ENCODE results near the gene NOS1AP.

- TF ChIP-seq, protein P1, sequence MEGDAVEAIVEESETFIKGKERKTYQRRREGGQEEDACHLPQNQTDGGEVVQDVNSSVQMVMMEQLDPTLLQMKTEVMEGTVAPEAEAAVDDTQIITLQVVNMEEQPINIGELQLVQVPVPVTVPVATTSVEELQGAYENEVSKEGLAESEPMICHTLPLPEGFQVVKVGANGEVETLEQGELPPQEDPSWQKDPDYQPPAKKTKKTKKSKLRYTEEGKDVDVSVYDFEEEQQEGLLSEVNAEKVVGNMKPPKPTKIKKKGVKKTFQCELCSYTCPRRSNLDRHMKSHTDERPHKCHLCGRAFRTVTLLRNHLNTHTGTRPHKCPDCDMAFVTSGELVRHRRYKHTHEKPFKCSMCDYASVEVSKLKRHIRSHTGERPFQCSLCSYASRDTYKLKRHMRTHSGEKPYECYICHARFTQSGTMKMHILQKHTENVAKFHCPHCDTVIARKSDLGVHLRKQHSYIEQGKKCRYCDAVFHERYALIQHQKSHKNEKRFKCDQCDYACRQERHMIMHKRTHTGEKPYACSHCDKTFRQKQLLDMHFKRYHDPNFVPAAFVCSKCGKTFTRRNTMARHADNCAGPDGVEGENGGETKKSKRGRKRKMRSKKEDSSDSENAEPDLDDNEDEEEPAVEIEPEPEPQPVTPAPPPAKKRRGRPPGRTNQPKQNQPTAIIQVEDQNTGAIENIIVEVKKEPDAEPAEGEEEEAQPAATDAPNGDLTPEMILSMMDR (IDR thresholded peaks at IDR 0.05) = no peak
- TF ChIP-seq EP300 (IDR thresholded peaks at IDR 0.05) = no peak
- TF ChIP-seq POLR2A (IDR thresholded peaks at IDR 0.05) = no peak
These were observed 11.1 kb downstream of the NOS1AP start for GRCh38 chr1:162080472-162081015.

All from ovary (tissue), 3 donors.